HUES48 (cell line): ENCODE measurements around the gene SPART.
"Not testable (repeated sequence)": the region's sequence is repeated elsewhere in the genome, so short reads cannot be mapped to it uniquely, and the experiment has no call there.

Experiments
- H3K27ac ChIP-seq: one replicate; pipeline ENCODE4 v1.7.0; 2013; ENCODE audit warnings: low read depth, low read length, inconsistent platforms
- H3K27me3 ChIP-seq: 2 replicates; pipeline ENCODE4 v1.6.1; 2013; ENCODE audit warnings: mild to moderate bottlenecking, low read length; ENCODE audit not compliant: control insufficient read depth, insufficient read depth
- H3K36me3 ChIP-seq: 2 replicates; pipeline ENCODE4 v1.6.1; 2013; ENCODE audit warnings: low read length; ENCODE audit not compliant: control insufficient read depth, insufficient read depth
- H3K4me1 ChIP-seq: 2 replicates; pipeline ENCODE4 v1.6.1; 2013; ENCODE audit warnings: mild to moderate bottlenecking, low read length; ENCODE audit not compliant: control insufficient read depth, insufficient read depth
- H3K4me3 ChIP-seq: 2 replicates; pipeline ENCODE4 v1.5.1; 2013; ENCODE audit warnings: mild to moderate bottlenecking, low read depth, low read length
- H3K9ac ChIP-seq: 2 replicates; pipeline ENCODE4 v1.6.1; 2013; ENCODE audit warnings: mild to moderate bottlenecking, low read depth, low read length, moderate library complexity
- H3K9me3 ChIP-seq: 2 replicates; pipeline ENCODE4 v1.6.1; 2013; ENCODE audit warnings: low read length; ENCODE audit not compliant: control insufficient read depth, insufficient read depth

SPART gene

DNA sequence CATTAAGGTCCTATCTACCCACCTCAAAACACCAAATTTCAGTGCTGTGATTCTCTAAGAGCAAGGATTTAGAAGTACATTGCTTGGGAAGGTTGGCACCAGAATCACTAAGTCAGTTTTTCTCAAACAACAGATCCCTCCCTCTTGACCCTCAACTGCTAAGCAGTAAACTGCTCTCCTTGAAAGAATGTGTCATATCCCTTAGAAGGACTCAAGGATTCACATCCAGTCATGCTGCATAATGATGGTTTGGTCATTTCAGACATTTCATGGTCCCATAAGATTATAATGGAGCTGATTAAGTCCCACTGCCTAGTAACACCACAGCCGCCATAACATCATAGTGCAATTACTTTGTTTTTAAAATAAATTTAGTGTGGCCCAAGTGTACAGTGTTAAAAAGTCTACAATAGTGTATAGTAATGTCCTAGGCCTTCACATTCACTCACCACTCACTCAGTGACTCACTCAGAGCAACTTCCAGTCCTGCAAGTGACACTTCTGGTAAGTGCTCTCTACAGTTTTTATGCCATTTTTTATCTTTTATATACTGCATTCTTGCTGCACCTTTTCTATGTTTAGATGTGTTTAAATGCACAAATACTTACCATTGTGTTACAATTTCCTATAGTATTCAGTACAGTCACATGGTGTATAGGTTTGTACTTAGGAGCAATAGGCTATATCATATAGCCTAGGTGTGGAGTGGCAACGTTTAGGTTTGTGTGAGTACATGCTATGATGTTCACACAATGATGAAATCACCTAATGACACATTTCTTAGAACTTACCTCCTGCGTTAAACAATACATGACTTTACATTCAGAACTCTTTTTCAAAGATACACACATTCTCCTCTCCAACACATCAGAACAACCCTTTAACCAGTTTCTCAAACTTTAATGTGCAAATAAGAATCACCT is 32.9 kb downstream of the SPART start:
- peaks cover 59% of the 10 kb centered on the region for H3K36me3 ChIP-seq
- peaks cover 6% of the 10 kb centered on the region for H3K9me3 ChIP-seq
- H3K4me1 ChIP-seq = peaks cover 25% of the 10 kb centered on the region
- peak overlapping the region; percentile 50 for H3K27ac ChIP-seq
- H3K27me3 ChIP-seq = no peaks in the 10 kb centered on the region
- no peak overlapping the region for H3K4me3 ChIP-seq
- H3K9ac ChIP-seq = no peak overlapping the region

DNA sequence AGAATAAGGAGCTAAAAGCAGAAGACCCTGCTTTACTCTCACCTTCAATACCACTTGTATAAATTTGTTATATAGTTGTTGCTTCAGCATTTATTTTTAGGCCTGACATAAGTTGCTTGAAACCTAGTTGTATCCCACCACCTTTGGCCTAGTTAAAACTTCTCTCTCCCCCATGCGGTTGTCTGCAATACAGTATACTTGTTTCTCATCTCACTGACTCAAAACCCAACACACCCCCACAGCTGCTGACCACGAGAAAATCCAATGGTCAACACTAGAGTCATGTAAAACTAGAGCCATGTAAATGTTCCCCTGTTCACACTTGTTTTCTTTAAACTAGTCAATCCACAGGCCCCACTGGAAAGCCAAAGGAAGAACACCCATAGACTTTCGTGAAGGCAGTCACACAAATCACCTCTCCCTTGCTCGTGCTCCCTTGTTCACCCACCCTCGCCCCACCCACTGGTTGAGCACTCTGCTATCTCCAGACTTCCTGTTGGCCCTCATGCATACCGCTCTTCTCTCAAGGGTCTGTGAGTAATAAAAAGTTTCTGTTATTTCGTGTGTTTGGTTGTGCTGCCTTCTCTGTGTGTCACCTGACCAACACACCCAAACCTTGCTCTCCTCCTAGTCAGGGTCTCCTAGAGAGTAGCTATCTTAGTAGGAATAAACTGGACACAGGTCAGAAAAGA is 35.6 kb downstream of the SPART start:
- no peak overlapping the region for H3K4me3 ChIP-seq
- H3K9ac ChIP-seq = no peak overlapping the region
- peaks cover 72% of the 10 kb centered on the region for H3K36me3 ChIP-seq
- peaks cover 32% of the 10 kb centered on the region for H3K4me1 ChIP-seq
- no peaks in the 10 kb centered on the region for H3K27me3 ChIP-seq
- no peak overlapping the region for H3K27ac ChIP-seq
- H3K9me3 ChIP-seq = no peaks in the 10 kb centered on the region

DNA sequence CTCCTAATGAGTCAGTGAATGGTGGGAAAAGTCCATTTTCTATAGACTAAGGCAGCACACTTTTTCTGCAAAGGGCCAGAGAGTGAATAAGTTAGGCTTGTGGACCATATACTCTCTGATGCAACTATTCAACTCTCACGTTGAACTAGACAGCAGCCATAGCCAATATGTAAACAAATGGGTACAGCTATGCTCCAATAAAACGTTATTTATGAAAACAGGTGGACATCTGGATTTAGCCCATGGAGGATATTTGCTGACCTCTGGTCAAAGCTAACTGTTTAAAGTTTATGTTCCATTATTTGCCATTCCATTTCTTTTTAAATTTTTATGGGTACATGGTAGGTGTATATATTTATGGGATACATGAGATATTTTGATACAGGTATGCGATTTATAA is 43.9 kb downstream of the SPART start:
- no peak overlapping the region for H3K4me3 ChIP-seq

DNA sequence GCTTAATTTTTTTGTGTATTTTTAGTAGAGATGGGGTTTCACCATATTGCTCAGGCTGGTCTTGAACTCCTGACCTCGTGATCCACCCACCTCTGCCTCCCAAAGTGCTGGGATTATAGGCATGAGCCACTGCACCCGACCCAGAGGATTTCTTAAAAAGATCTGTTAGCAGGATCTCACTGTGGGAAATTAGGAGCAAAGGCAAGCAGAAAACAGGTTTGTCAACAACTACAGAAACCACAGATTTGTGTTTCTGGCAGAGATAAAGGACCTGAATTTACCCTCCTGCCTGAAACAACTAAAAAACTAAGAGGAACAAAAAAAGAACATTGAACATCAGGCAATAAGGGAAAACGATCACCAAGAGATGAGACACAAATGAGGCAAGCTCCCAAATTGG is 46.7 kb downstream of the SPART start:
- peaks cover 40% of the 10 kb centered on the region for H3K4me1 ChIP-seq
- not testable (repeated sequence) for H3K9me3 ChIP-seq, H3K4me3 ChIP-seq, H3K27me3 ChIP-seq
- peaks cover 17% of the 10 kb centered on the region for H3K36me3 ChIP-seq
- peak overlapping the region; percentile 14; the same call in 1 of the 2 replicates for H3K9ac ChIP-seq
- peak overlapping the region; percentile 95 for H3K27ac ChIP-seq

More for the DNA sequence above, 43.9 kb downstream of the SPART start:
- H3K9ac ChIP-seq = no peak overlapping the region
- no peaks in the 10 kb centered on the region for H3K9me3 ChIP-seq
- peaks cover 40% of the 10 kb centered on the region for H3K4me1 ChIP-seq
- no peaks in the 10 kb centered on the region for H3K27me3 ChIP-seq
- H3K27ac ChIP-seq = no peak overlapping the region
- H3K36me3 ChIP-seq = peaks cover 23% of the 10 kb centered on the region

DNA sequence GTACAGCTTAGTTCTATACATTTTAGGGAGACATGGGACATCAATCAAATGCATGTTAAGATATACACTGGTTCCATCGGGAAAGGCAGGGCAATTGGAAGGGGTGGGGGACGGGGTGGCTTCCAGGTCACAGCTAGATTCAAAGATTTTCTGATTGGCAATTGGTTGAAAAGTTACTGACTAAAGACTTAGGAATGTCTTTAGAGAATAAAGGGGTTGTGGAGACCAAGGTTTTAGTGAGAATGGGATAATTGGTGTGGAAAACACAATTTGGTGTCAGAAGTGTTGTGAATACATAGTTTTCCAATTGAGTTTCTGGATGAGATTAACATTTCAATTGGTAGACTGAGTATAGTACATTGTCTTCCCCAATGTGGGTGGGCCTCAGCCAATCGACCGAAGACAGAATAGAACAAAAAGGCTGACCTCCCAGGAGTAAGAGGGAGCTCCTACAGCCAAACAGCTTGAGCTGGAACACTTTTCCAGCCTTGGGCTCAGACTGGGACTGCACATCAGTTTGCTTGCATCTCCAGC is 47.6 kb downstream of the SPART start:
- H3K4me1 ChIP-seq = peaks cover 40% of the 10 kb centered on the region
- peak overlapping the region; percentile 95 for H3K27ac ChIP-seq
- no peaks in the 10 kb centered on the region for H3K9me3 ChIP-seq
- H3K27me3 ChIP-seq = no peaks in the 10 kb centered on the region
- H3K9ac ChIP-seq = peak overlapping the region; percentile 94
- peaks cover 17% of the 10 kb centered on the region for H3K36me3 ChIP-seq
- peak overlapping the region; percentile 73 for H3K4me3 ChIP-seq

DNA sequence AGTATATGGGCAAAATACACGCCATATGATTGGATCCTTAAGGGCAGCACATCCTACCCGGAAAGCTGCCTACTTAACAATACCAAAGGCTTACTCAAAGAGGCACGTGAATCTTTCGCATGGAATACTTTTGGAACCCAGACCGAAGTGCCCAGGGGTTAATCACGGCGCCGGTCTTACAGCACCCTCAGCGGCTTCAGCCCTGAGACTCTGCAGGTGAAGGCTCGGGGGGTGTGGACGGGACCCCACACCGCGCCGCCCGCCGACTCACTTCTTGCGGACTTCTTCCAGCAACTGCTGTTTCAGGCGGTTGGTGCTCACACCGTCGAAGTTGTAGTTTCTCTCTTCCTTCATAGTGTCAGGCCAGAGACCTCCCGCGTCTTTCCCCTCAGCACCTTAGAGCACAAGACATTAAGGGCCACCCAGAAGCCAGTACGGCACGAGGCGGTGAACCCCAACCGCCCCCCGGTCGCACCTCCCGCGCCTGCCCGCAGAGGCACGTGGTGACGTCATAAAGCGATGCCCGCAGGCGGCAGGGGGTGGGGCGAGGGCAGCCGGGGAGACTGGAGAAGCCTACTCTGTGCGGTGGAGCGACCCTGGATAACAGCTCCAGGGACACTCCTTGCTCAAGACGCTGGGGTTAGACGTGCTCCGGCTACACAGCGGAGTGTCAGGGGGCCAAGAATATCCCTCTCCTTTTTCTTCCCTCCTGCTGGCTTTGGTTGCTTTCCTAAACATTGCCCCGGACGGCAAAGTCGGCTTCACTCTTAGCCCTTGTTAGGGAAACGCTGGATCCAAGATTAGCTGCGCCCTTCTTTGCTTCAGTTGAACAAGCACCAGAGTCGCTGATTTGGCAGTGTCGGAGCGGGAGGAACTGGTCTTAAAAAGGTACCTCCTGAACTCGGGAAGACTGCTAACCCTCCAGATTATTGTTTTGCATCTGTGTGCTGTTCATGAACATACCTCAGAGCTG is 48.5 kb downstream of the SPART start, which contains the start of gene CCDC169:
CCDC169 (minus strand) TSS at position 449 of the 973 bp plus-strand sequence; CDS start at position 354, 95 bp downstream.
- no peaks in the 10 kb centered on the region for H3K27me3 ChIP-seq
- H3K36me3 ChIP-seq = peaks cover 27% of the 10 kb centered on the region
- H3K4me3 ChIP-seq = peak within 1 kb of the TSS; percentile 73
- peaks cover 40% of the 10 kb centered on the region for H3K4me1 ChIP-seq
- H3K9me3 ChIP-seq = peaks cover 4% of the 10 kb centered on the region; the same call in 1 of the 2 replicates
- H3K9ac ChIP-seq = peak within 1 kb of the TSS; percentile 94
- peak within 1 kb of the TSS; percentile 95 for H3K27ac ChIP-seq

DNA sequence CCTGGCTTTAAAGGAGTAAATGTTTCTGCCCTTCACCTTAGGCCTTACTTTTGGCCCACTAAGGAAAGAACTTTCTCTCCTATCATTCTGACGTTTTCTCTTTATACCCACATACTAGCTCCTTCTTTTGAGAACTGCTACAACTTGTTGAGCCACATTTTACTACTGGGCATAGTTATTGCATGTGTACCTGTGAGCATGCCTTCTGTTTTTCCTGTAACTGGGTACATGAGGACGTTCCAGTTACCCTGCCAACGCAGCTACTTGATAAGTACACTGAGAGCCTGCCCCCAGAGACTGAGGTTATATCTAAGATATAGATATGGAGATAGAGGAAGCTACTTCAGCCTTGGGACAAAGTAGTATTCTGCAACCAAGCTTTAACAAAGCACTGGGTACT is 52.1 kb downstream of the SPART start:
- Histone ChIP-seq H3K4me3 (no peak overlapping the region), H3K27me3 (no peaks in the 10 kb centered on the region), H3K9ac (no peak overlapping the region), H3K36me3 (peaks cover 61% of the 10 kb centered on the region), H3K4me1 (peaks cover 11% of the 10 kb centered on the region), H3K27ac (no peak overlapping the region), H3K9me3 (peaks cover 34% of the 10 kb centered on the region)

DNA sequence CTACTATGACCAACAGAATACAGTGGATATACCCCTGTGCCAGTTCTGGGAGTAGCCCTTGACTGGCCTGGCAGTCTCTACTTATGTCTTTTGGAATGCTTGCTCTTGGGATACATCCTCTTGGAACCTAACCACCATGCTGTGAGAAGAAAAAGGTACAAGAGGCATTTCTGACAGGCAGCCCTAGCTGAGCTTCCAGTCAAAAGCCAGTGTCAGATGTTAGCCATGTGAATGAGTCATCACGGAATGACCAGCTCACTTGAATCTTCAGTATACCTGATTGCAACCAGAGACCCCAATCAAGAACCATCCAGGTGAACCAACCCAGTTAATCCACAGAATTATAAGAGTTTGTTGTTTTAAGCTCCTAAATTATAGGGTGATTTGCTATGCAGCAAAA is 52.7 kb downstream of the SPART start:
- no peak overlapping the region for H3K4me3 ChIP-seq
- no peaks in the 10 kb centered on the region for H3K27me3 ChIP-seq
- no peak overlapping the region for H3K9ac ChIP-seq
- H3K27ac ChIP-seq = no peak overlapping the region
- peaks cover 64% of the 10 kb centered on the region for H3K36me3 ChIP-seq
- peaks cover 8% of the 10 kb centered on the region; the same call in 1 of the 2 replicates for H3K4me1 ChIP-seq
- H3K9me3 ChIP-seq = peaks cover 40% of the 10 kb centered on the region

DNA sequence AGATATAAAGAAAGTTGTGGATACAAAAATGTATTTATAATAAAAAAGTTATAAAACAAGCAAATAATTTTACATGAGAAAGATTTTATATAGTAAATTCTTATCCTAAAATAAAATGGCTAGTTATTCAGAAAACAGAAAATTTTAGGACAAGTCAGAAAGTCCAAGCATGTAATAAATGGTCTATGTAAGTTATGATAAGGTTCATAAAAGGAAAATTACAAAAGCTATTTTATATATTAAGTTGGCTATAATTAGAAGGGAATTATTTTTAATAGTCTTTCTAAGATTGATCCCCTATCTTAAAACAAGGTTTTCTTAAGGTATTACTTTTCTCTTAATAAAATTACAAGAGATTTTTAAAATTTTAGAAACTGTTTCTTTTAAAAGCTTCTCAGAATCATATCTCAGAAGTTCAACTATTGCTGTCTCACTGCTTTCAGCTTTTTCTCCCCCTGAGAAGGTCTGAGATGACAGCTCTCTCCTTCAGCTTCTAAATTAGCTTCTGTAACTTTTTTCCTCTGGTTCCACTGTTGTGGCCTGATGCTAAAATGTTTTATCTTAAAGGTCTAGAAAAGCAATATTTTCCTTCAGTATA is 57.3 kb downstream of the SPART start:
- Histone ChIP-seq H3K36me3 (peaks cover 64% of the 10 kb centered on the region), H3K27me3 (no peaks in the 10 kb centered on the region), H3K9me3 (peaks cover 54% of the 10 kb centered on the region), H3K27ac (no peak overlapping the region), H3K4me3 (no peak overlapping the region), H3K4me1 (peaks cover 9% of the 10 kb centered on the region; the same call in 1 of the 2 replicates), H3K9ac (no peak overlapping the region)

DNA sequence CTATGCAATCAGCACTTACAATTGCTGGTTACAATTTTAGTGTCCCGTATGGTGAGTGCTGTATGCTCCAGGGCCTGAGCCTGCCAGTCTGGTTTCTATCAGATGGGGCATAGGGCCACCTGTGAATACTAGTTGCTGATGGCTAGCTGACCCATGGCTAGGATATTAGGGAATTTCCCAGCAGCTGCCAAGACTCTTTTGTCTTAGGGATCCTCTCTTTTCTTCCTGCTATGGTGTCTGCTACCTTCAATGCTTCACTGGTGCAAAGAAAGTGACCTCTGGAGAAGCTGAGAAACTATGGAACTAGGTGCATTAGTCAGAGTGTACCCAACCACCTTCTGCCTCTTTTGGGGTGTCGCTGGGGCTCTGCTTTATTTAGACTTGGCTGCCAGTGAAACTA is 60.2 kb downstream of the SPART start:
- Histone ChIP-seq H3K9me3 (peaks cover 39% of the 10 kb centered on the region), H3K36me3 (peaks cover 61% of the 10 kb centered on the region)

More for the DNA sequence above, 60.2 kb downstream of the SPART start:
- H3K4me3 ChIP-seq = no peak overlapping the region
- no peak overlapping the region for H3K9ac ChIP-seq
- H3K4me1 ChIP-seq = peaks cover 9% of the 10 kb centered on the region; the same call in 1 of the 2 replicates
- H3K27me3 ChIP-seq = no peaks in the 10 kb centered on the region
- no peak overlapping the region for H3K27ac ChIP-seq
